Effector memory CD4-positive, alpha-beta T cell (primary cell): Measurements from ENCODE around the gene CRB2.
"Not testable (repeated sequence)": the region's sequence is repeated elsewhere in the genome, so short reads cannot be mapped to it uniquely, and the experiment has no call there.

Experiments
- DNase-seq, 3 donors: peaks; one replicate each; pipeline ENCODE4 v3.0.0-alpha.2; 2020
- H3K27ac ChIP-seq: 2 replicates; pipeline ENCODE4 v1.7.0; 2013; ENCODE audit warnings: mild to moderate bottlenecking, low read length, moderate library complexity; ENCODE audit not compliant: insufficient read depth, poor library complexity, severe bottlenecking
- H3K27me3 ChIP-seq: replicated peaks from 2 replicates; pipeline ENCODE4 v1.7.0; 2013; ENCODE audit warnings: mild to moderate bottlenecking, low read length; ENCODE audit not compliant: insufficient read depth, control insufficient read depth, poor library complexity, severe bottlenecking
- H3K36me3 ChIP-seq: 2 replicates; pipeline ENCODE4 v1.7.0; 2013; ENCODE audit warnings: mild to moderate bottlenecking, low read length, moderate library complexity; ENCODE audit not compliant: control insufficient read depth, insufficient read depth
- H3K4me1 ChIP-seq: 2 replicates; pipeline ENCODE4 v1.7.0; 2013; ENCODE audit warnings: low read length, mild to moderate bottlenecking; ENCODE audit not compliant: control insufficient read depth, insufficient read depth, poor library complexity, severe bottlenecking
- H3K4me3 ChIP-seq: 2 replicates; pipeline ENCODE4 v1.7.0; 2013; ENCODE audit warnings: low read length, low read depth, mild to moderate bottlenecking; ENCODE audit not compliant: insufficient read depth, poor library complexity, severe bottlenecking
- H3K9me3 ChIP-seq: 2 replicates; pipeline ENCODE4 v1.7.0; 2013; ENCODE audit warnings: mild to moderate bottlenecking, low read length, moderate library complexity; ENCODE audit not compliant: control insufficient read depth

CRB2 gene

DNA sequence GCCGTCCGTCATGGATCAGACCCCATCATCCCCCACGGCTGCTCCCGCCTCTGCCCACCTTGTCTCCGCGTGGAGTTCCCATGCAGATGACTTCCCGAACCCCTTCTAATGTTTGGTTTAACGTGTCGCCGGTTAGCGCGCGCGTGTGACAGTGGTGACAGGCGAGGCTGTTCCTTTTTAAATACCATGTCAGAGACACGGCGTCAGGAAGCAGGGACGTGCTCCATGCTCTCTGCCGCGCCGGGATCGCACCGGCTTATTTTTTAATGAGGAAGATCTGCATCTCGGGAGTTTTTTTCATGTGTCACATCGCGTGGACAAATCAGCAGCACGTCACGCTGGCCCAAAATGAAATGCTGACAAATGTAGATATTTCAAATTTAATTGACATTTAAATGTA is 35.9 kb downstream of the CRB2 start:
- no peak for DNase-seq
- H3K9me3 ChIP-seq: no peaks in the 10 kb centered on the region
- H3K27me3 ChIP-seq: no peaks in the 10 kb centered on the region
- no peaks in the 10 kb centered on the region for H3K36me3 ChIP-seq
- H3K27ac ChIP-seq: no peak overlapping the region
- H3K4me1 ChIP-seq: no peaks in the 10 kb centered on the region
- H3K4me3 ChIP-seq: no peak overlapping the region

DNA sequence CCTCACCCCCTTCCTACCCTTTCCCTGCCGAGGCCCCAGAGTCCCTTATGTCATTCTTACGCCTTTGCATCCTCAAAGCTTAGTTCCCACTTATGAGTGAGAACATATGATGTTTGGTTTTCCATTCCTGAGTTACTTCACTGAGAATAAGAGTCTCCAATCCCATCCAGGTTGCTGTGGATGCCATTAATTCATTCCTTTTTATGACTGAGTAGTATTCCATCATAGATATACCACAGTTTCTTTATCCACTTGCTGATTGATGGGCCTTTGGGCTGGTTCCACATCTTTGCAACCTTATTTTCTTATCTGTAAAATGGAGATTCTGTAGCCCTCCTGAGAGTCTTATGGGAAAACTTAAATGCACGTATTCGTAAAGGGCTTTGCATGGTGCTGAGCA is 36.8 kb downstream of the CRB2 start:
- Histone ChIP-seq H3K27me3 (no peaks in the 10 kb centered on the region), H3K4me1 (no peaks in the 10 kb centered on the region), H3K36me3 (no peaks in the 10 kb centered on the region), H3K9me3 (no peaks in the 10 kb centered on the region), H3K4me3 (no peak overlapping the region), H3K27ac (no peak overlapping the region)
- DNase-seq: no peak

DNA sequence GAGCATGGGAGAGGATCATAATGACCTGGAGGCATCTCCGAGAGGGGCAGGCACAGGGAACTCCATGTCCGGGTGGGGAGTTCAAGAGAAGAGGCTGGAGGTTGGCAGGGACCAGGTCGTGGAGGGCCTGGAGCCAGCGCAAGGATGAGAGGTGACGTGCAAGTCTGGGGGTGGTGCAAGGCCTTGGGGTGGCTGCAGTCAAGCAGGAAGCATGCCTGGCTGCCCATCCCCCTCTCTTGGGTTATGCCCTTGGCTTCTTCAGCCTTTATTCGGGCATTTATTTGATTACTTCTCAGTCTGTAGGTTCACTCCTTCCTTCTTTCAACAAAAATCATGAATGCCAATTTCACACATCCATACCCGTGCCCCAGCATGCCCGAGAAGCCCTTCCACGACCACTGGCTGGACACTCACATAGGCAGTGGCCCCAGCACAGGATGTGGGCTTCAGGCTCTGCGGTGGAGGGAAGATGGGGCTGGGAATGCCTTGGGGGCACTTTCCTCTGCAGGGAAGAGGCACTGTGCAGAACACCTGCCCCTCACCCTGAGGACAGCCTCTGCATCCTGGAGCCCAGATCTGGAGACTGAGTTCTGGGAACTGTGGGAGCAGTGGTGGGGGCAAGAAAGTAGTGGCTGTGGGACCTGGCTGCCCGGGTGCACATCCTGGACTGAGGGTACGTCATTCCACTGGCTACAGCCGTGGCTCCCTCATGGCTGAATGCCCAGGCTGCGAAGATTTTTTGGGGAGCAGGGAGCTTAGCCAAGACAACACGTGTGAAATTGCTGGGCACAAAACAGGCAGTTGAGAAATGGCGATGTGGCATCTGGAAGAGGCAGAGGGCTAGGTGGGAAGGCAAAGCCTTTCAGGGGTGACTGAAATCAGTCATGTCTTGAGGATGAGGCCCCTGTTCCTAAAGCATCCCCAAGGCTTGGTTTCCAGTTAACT is 38.6 kb downstream of the CRB2 start:
- no peak for DNase-seq
- H3K4me3 ChIP-seq: no peak overlapping the region
- no peaks in the 10 kb centered on the region for H3K27me3 ChIP-seq
- H3K9me3 ChIP-seq: no peaks in the 10 kb centered on the region
- H3K27ac ChIP-seq: no peak overlapping the region
- H3K36me3 ChIP-seq: no peaks in the 10 kb centered on the region
- H3K4me1 ChIP-seq: no peaks in the 10 kb centered on the region

DNA sequence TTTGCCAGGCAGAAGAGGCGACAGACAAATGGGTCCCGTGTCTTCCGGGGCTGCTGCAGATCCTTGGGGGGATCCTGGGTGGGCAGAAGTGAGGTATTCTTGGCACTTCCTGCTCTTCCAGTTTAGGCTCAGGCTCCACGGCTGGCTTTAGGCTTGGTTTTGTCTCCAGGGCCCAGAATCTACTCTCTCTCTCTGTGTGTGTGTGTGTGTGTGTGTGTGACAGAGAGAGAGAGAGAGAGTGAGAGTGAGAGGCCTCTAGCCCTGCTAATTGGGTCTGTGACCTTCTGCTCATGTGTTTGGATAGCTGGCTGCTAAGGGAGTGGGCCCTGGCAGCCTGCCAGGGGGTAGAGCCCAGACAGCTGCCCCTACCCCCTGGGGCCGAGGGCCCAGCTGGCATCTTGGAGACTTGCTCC is 39.3 kb downstream of the CRB2 start:
- Histone ChIP-seq H3K4me3 (no peak overlapping the region), H3K4me1 (no peaks in the 10 kb centered on the region), H3K27ac (no peak overlapping the region), H3K36me3 (no peaks in the 10 kb centered on the region), H3K9me3 (no peaks in the 10 kb centered on the region), H3K27me3 (no peaks in the 10 kb centered on the region)
- no peak for DNase-seq

DNA sequence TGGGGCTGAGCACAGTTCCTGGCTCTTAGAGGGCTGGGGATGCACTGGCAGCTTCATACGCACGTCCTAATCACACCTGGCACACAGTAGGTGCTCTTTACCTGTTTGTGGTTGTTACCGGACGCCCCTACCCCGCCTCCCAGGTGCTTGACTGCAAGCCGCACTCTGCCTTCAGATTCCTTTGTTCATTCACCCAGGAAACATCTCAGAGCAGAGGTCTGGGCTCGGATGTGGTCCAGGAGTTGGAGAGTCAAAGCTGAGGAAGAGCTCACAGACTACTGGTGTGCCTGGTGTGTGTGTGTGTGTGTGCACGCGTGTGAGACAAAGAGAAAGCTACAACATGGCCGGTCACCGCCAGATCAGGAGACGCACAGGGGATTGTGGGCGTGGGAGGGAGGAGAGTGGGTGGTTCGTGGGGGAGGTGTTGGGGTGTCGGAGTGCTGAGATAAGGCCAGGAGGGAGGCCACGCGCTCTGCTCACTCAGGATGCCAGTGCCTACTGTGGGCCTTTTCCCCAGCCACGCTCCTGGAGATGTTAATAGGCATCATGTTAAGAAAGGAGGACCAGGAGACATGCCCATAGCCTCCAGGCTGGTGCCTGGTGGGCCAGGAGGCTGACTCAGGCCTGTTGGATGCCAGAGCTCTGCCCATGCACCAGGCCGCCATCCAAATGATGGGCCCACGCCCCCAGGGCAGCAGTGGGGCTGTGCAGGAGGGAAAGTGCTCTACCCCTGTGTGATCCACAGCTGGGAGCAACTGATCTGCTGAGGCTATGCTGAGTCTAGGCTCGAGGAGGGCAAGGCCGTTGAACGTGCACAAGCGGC is 39.9 kb downstream of the CRB2 start:
- Histone ChIP-seq H3K27me3 (no peaks in the 10 kb centered on the region), H3K9me3 (no peaks in the 10 kb centered on the region), H3K4me3 (no peak overlapping the region), H3K27ac (no peak overlapping the region), H3K36me3 (no peaks in the 10 kb centered on the region), H3K4me1 (no peaks in the 10 kb centered on the region)
- no peak for DNase-seq

DNA sequence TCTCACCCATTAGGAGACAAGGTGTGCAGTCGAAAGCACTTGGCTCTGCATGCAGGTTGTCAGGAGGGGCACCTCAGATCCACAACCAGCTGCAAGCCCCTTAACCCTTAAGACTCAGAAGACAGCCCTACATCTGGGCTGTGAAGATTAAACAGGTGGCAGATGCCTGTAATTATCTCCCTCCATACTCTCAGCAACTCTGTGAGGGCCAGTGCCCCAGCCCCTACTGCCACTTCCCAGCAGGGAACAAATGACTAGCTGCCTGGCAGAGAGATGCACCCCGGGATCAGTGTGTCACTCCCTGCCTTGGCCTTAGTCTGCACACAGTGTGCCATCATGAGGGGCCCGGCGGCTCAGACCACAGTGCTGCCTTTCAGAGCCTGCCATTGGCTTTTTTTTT is 42.0 kb downstream of the CRB2 start:
- Histone ChIP-seq H3K9me3 (no peaks in the 10 kb centered on the region), H3K36me3 (no peaks in the 10 kb centered on the region)
- DNase-seq: no peak

DNA sequence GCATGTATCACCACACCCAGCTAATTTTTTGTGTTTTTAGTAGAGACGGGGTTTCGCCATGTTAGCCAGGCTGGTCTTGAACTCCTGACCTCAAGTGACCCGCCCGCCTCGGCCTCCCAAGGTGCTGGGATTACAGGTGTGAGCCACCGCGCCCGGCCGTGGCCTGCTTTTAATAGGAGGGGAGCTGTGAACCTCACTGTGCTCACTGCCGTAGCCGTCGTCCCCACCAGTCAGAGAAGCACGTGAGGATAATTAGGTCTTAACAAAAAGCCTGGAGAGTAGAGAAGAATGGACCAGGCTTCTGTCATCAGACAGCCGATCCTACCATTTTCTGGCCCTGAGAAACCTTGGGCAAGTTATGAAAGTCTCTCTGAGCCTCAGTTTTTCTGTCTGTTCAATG is 42.9 kb downstream of the CRB2 start:
- not testable (repeated sequence) for DNase-seq, H3K4me3 ChIP-seq, H3K9me3 ChIP-seq, H3K4me1 ChIP-seq, H3K27ac ChIP-seq, H3K27me3 ChIP-seq, H3K36me3 ChIP-seq

More for the DNA sequence above, 42.0 kb downstream of the CRB2 start:
- H3K4me1 ChIP-seq: no peaks in the 10 kb centered on the region
- no peaks in the 10 kb centered on the region for H3K27me3 ChIP-seq
- H3K4me3 ChIP-seq: no peak overlapping the region
- H3K27ac ChIP-seq: no peak overlapping the region

DNA sequence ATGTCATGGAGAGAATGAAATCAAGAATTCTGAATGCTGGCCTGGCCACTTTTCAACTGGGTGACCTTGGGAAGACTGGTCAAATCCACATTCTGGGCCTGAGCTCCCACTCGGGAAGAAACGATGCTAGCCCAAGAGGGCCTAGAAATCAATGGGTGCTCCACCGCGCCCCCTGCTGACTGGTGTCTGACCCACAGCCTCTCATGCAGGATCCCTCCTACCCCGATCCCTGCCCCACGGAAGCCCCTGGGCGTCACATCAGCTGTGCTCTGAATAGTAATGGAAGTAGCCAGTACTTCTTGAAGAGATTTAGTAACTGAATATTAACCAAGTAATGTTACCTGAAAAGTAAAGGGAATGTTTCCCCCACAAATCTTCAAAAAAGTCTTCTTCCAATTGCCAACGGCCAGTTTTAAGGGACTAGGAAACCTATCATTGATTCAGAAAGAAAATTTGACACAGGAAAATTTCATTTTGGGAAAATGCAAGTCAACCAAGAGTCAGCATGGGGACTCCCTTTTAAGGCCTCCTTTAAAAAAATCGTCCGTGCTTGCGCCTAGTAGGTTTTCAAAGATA is 43.9 kb downstream of the CRB2 start:
- Histone ChIP-seq H3K27ac (no peak overlapping the region), H3K4me1 (no peaks in the 10 kb centered on the region), H3K4me3 (no peak overlapping the region), H3K9me3 (no peaks in the 10 kb centered on the region), H3K36me3 (no peaks in the 10 kb centered on the region), H3K27me3 (no peaks in the 10 kb centered on the region)
- no peak for DNase-seq

DNA sequence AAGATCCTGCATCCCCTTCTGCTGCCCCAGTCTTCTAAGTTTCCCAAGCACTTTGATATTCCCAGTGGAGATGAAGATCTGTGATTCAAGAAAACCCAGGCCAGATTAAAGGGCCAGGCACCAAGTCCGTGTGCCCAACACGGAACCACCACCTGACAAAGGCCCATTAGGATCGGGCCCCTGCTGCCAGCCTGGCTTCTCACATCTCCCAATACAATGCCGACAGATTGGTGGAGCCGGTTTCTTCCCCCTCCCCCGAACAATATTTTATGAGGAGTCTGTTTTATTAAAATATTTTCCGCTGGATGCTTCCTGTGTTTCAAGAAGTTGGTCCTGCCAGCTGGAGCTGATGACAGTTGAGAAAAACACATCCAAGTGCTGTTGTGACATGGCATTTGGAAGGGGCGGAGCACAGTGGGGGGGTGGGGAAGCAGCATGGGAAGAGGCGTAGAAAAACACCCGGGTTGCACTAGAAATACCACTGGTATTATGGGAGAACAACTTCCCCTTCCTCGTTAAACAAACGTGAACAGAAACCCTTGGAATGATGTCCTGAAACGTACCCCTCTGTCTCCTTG is 45.0 kb downstream of the CRB2 start:
- no peak for DNase-seq
- H3K4me1 ChIP-seq: no peaks in the 10 kb centered on the region
- no peaks in the 10 kb centered on the region for H3K36me3 ChIP-seq
- H3K4me3 ChIP-seq: no peak overlapping the region
- H3K27me3 ChIP-seq: no peaks in the 10 kb centered on the region
- H3K27ac ChIP-seq: no peak overlapping the region
- no peaks in the 10 kb centered on the region for H3K9me3 ChIP-seq
